OCI-LY3 (cell line): ENCODE results near the gene PTCD1.

Source experiments
- CTCF ChIP-seq: fragments of 200-600, 300-600 bp; sonication (generic); IDR thresholded peaks from 2 replicates; pipeline ENCODE4 v1.5.1; 2014; ENCODE audit warnings: antibody characterized with exemption, low read length, low read depth
- EZH2phosphoT487 ChIP-seq: fragments of 200-600 bp; shearing (Covaris generic); IDR thresholded peaks from 2 replicates; pipeline ENCODE4 v1.6.1; 2018; ENCODE audit warnings: antibody characterized with exemption, mixed run types, low read depth

- TF ChIP-seq CTCF, result no peak
- TF ChIP-seq EZH2phosphoT487, result no peak
These were observed 67.2 kb downstream of the PTCD1 start for GRCh38 chr7:99371376-99371920.
